HPDE6-E6E7 (cell line): ENCODE measurements around the gene SAMD11.
A peak's percentile ranks its signal among the peaks of the same experiment; 100 is the strongest.

Experiments used
- DNase-seq: peaks from one replicate; pipeline ENCODE4 v3.0.0; 2011; ENCODE audit warnings: missing footprints; ENCODE audit errors: extremely low spot score

SAMD11 gene

GRCh38 chr1:962381-963300 is 38.9 kb downstream of the SAMD11 start:
- no peak for DNase-seq

- DNase-seq, result no peak
These were observed 39.6 kb downstream of the SAMD11 start for GRCh38 chr1:963301-963651.

GRCh38 chr1:963746-964525 is 40.2 kb downstream of the SAMD11 start:
- no peak for DNase-seq

GRCh38 chr1:964691-965525 is 41.2 kb downstream of the SAMD11 start:
- DNase-seq, result no peak

GRCh38 chr1:965526-966134 is 41.9 kb downstream of the SAMD11 start:
- no peak for DNase-seq

GRCh38 chr1:966135-966703 is 42.5 kb downstream of the SAMD11 start, which contains the start of gene PLEKHN1:
Gene PLEKHN1, plus strand, starts transcription at chr1:966482. Its CDS starts 50 bp downstream, at chr1:966532.
- peak; percentile 81 for DNase-seq

- DNase-seq, result peak; percentile 88
These were observed 43.1 kb downstream of the SAMD11 start for GRCh38 chr1:966704-967300.

GRCh38 chr1:967466-968343 is 44.0 kb downstream of the SAMD11 start:
- DNase-seq, result no peak

- no peak for DNase-seq
These were observed 45.6 kb downstream of the SAMD11 start for GRCh38 chr1:969260-969855.

- DNase-seq, result no peak
These were observed 46.7 kb downstream of the SAMD11 start for GRCh38 chr1:970242-970972.

GRCh38 chr1:970973-971730 is 47.4 kb downstream of the SAMD11 start:
- no peak for DNase-seq

- no peak for DNase-seq
These were observed 48.2 kb downstream of the SAMD11 start for GRCh38 chr1:971751-972506.

- DNase-seq, result no peak
These were observed 49.2 kb downstream of the SAMD11 start for GRCh38 chr1:972726-973458.

GRCh38 chr1:973459-974292 is 50.0 kb downstream of the SAMD11 start:
- DNase-seq, result no peak

- no peak for DNase-seq
These were observed 50.5 kb downstream of the SAMD11 start for GRCh38 chr1:974293-974640.
